Mesodermal cell (in vitro differentiated cells): ENCODE data around the gene BAHD1.

Source experiments
- H3K27ac ChIP-seq: 2 replicates; pipeline ENCODE4 v1.7.0; 2013; ENCODE audit warnings: mild to moderate bottlenecking, low read depth, low read length, moderate library complexity; ENCODE audit not compliant: severe bottlenecking
- H3K36me3 ChIP-seq: 2 replicates; pipeline ENCODE4 v1.7.1; 2013; ENCODE audit warnings: mild to moderate bottlenecking, low read length, moderate library complexity; ENCODE audit not compliant: control insufficient read depth, insufficient read depth
- H3K4me1 ChIP-seq: one replicate; pipeline ENCODE4 v1.7.1; 2013; ENCODE audit warnings: mild to moderate bottlenecking, low read length; ENCODE audit not compliant: insufficient read depth, control insufficient read depth, poor library complexity, severe bottlenecking
- H3K4me3 ChIP-seq: 2 replicates; pipeline ENCODE4 v1.7.0; 2013; ENCODE audit warnings: low read length, control low read depth, mild to moderate bottlenecking; ENCODE audit not compliant: insufficient read depth, poor library complexity, severe bottlenecking; ENCODE audit errors: extremely low read depth
- H3K9me3 ChIP-seq: 2 replicates; pipeline ENCODE4 v1.7.1; 2013; ENCODE audit warnings: mild to moderate bottlenecking, low read length, moderate library complexity; ENCODE audit not compliant: control insufficient read depth
- WGBS, 2 experiments: methylation state at CpG; one replicate each; pipeline ENCODE4 v1.1.5; 2013; ENCODE audit warnings: missing lambda C conversion rate in 2 of 2; ENCODE audit not compliant: insufficient coverage in 2 of 2; 5-methylcytosine and 5-hydroxymethylcytosine counted together

The BAHD1 gene

DNA sequence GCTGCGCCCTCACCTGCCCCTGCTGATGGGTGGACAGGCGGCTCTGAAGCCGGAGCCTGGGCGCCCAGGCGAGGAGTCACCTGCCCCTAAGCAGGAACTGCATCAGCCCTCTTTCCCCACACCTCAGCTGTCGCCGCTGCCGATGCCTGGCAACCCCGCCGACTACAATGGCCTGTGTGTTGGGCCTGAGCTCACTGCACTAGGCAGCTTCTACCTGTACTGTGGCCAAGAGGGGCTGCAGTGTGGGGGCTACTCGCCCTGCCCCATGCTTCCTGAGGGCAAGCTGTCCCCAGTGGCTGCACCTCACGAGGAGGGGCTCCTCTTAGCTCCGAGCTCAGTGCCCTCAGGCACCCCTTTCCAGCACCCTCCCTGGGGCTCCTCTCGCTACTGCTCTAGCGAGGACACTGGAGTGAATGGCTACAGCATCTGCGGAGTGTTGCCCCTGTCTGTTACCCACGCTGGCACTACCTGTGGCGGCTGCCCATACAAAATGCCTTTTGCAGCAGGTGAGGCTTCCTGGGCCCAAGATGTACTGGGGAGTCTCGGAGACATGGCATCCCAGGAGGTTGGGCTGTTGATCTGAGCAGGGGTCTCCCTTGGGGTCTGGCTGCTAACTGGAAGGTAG, 18.8 kb downstream of the BAHD1 start:
- WGBS, 2 experiments: 94 to 96% methylated on average over 11 to 19 of the region's 19 CpGs
- peaks cover 53% of the 10 kb centered on the region for H3K36me3 ChIP-seq
- H3K27ac ChIP-seq: no peak overlapping the region

DNA sequence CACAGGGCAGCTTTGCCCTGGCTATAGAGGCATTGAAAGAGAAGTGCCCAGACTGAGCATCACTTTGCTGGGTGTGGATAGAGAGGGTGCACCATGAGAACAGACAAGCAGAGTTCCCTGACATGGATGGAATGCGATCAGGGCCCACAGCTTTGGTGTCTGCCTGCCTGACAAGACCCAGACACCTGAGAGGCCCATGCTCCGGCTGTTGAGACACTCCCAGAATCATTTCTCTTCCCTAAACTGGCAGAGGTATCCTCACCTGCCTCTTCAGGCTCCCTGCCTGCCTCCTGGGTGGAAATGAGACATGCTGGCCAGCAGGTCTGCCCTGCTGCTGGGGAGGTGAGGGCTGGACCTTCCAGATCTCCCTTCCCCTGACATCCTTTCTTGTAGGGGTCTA, 19.7 kb downstream of the BAHD1 start:
- 83 to 94% methylated on average over 2 of the region's 2 CpGs for WGBS, 2 experiments
- H3K36me3 ChIP-seq: peaks cover 62% of the 10 kb centered on the region
- no peak overlapping the region for H3K4me3 ChIP-seq

More for the DNA sequence above, 18.8 kb downstream of the BAHD1 start:
- Histone ChIP-seq H3K9me3 (no peaks in the 10 kb centered on the region), H3K4me3 (no peak overlapping the region), H3K4me1 (peaks cover 18% of the 10 kb centered on the region)

DNA sequence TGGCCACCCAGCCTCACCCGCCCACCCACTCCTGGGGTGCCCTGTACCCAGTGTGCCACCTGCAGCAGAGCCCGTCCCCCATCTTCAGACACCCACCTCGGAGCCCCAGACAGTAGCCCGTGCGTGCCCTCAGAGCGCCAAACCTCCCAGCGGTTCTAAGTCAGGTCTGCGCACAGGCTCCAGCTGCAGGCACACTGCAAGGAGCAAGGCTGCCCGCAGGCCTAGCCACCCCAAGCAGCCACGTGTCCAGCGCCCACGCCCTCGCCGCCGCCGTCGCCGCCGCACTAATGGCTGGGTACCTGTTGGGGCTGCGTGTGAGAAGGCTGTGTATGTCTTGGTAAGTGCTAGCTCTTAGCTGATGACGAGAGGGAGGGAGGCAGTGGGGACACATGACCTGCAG, 21.2 kb downstream of the BAHD1 start:
- Histone ChIP-seq H3K36me3 (peaks cover 77% of the 10 kb centered on the region), H3K27ac (no peak overlapping the region)
- WGBS, 2 experiments: 92 to 95% methylated on average over 5 to 16 of the region's 21 CpGs

More for the DNA sequence above, 19.7 kb downstream of the BAHD1 start:
- H3K9me3 ChIP-seq: no peaks in the 10 kb centered on the region
- no peak overlapping the region for H3K27ac ChIP-seq
- H3K4me1 ChIP-seq: peaks cover 9% of the 10 kb centered on the region

DNA sequence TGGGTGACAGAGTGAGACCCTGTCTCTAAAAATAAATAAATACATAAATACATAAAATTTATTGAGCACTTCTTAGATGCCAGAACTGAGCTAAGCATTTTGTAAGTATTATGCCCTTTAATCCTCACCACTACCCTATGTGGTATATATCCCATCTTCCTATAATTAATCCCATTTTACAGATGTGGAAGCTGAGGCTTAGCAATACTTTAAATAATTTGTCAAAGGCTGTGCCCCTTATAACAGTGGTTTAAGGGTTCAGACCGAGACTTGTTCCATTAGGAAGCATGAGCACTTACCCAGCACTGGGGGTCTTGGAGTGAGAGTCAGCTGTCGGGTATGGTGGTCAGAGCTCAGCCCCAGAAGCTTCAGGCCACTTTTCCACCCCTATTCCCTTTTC, 22.5 kb downstream of the BAHD1 start:
- peaks cover 84% of the 10 kb centered on the region for H3K36me3 ChIP-seq

More for the DNA sequence above, 21.2 kb downstream of the BAHD1 start:
- Histone ChIP-seq H3K4me1 (no peaks in the 10 kb centered on the region), H3K4me3 (no peak overlapping the region), H3K9me3 (no peaks in the 10 kb centered on the region)

DNA sequence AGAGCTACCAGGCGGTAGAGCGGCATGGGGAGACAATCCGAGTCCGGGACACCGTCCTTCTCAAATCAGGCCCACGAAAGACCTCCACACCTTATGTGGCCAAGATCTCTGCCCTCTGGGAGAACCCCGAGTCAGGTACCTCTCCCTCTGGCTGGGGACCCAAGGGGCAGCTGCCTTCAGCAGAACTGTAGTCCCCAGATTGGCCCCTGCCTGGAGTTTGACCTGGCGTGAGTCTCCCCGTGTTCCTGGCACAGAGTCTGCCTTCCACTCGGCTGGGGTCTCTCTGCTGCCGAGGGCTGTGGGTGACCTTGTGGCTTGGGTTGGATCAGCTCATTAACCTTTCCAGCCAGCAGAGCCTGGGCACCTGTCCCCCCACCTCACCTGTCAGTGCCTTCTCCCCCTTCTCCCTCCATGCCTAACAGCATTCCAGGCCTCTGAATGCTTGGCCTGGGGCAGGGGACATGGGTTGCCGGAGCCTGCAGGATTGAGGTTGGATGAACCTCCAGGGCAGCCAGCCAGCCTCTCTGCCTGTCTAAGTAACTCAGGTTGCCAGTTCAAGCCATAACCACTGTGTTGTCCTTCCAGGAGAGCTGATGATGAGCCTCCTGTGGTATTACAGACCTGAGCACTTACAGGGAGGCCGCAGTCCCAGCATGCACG, 23.3 kb downstream of the BAHD1 start:
- Histone ChIP-seq H3K27ac (no peak overlapping the region), H3K4me3 (no peak overlapping the region), H3K4me1 (no peaks in the 10 kb centered on the region), H3K9me3 (no peaks in the 10 kb centered on the region), H3K36me3 (peaks cover 78% of the 10 kb centered on the region)
- 96 to 98% methylated on average over 6 to 11 of the region's 14 CpGs for WGBS, 2 experiments

More for the DNA sequence above, 22.5 kb downstream of the BAHD1 start:
- 96 to 100% methylated on average over 1 to 2 of the region's 2 CpGs for WGBS, 2 experiments
- Histone ChIP-seq H3K4me3 (no peak overlapping the region), H3K9me3 (no peaks in the 10 kb centered on the region), H3K4me1 (no peaks in the 10 kb centered on the region), H3K27ac (no peak overlapping the region)

DNA sequence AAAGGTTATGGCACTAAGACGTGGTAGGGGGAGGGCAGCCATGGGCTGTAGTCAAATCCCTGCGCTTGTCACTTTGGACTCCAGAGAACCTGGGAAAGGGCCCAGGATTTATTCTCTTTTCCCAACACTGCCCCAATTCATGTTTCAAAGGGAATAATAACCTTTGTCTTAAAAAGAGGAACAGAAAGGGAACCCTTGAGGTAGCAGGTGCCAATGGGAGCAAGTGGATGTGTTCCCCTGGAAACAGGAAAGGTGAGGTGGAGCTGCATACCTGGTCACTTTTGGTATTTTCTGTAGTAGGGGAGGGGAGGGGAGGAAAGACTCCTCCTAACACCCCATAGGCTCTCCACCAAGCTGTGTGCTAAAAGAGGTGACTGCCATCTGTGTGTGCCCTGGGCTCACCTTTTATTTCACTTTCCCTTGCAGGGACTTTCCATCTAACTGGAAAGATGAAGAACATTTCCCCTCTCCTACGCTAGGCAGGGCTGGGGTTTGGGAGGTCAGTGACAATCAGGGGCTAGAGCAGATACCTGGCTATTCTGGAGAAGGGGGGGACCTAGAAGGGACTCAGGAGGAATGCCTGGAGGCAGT, 23.9 kb downstream of the BAHD1 start:
- WGBS, 2 experiments: 100% methylated on average over 2 of the region's 3 CpGs; no CpG with 5 or more reads in 1 of the 2 experiments

DNA sequence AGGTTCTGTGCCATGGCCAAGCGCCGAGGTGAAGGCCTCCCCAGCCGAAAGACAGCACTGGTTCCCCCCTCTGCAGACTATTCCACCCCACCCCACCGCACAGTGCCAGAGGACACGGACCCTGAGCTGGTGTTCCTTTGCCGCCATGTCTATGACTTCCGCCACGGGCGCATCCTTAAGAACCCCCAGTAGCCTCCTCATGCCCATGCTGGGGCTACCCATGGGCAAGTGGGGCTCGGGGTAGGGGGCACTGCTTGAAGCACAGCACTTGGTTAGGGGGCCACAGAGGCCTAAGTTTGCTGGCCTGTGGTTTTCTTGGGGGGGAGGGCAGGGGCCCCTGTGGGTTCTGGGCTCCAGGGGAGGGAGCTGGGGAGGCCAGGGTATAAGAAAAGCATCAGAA, 25.2 kb downstream of the BAHD1 start:
- H3K36me3 ChIP-seq: peaks cover 65% of the 10 kb centered on the region

More for the DNA sequence above, 23.9 kb downstream of the BAHD1 start:
- no peaks in the 10 kb centered on the region for H3K9me3 ChIP-seq
- peaks cover 71% of the 10 kb centered on the region for H3K36me3 ChIP-seq
- no peak overlapping the region for H3K4me3 ChIP-seq
- H3K27ac ChIP-seq: no peak overlapping the region
- H3K4me1 ChIP-seq: peaks cover 3% of the 10 kb centered on the region

DNA sequence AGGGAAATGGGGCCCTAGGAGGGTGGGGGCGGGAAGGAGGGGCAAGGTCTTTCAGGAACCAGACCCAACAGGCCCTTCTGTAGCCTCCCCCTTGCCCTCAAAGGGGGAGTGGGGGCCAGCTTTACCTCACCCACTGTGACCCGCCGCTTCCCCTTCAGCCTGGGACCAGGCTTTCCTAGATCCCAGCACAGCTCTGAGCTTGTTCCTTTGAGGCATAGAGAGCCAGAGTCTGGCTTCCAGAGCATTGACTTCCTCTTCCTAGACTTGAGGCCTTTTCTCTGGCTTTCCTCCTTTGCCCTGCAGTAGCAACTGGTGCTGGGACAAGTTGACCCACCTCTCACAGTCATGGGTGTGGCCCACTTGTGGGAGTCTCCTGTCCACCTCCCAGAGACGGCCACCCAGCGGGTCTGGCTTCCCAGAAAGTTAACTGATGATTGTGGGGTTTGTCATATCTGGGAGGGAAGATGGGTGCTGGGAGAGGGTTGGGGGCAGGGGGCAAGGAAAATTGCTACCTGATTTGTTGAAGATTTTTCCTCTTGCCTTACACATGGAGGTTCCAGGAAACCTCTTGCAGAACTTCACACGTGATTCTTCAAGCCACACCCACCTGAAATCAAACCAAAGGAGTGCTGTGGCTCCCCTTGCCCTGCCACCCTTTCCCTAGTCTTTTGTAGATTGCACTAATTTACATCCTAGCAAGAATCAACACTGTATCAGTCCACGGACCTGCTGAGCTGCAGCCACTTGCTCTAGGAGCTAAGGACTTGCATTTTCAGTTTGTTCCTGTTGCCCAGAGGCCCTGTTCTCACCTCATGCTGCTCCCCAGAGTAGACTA, 25.9 kb downstream of the BAHD1 start:
- H3K9me3 ChIP-seq: no peaks in the 10 kb centered on the region
- WGBS, 2 experiments: 77 to 86% methylated on average over 4 to 6 of the region's 7 CpGs
- H3K4me1 ChIP-seq: peaks cover 9% of the 10 kb centered on the region
- peaks cover 63% of the 10 kb centered on the region for H3K36me3 ChIP-seq
- H3K4me3 ChIP-seq: no peak overlapping the region
- no peak overlapping the region for H3K27ac ChIP-seq

More for the DNA sequence above, 25.2 kb downstream of the BAHD1 start:
- Histone ChIP-seq H3K4me3 (no peak overlapping the region), H3K9me3 (no peaks in the 10 kb centered on the region), H3K4me1 (peaks cover 8% of the 10 kb centered on the region), H3K27ac (no peak overlapping the region)
- WGBS, 2 experiments: 97 to 99% methylated on average over 8 of the region's 10 CpGs

DNA sequence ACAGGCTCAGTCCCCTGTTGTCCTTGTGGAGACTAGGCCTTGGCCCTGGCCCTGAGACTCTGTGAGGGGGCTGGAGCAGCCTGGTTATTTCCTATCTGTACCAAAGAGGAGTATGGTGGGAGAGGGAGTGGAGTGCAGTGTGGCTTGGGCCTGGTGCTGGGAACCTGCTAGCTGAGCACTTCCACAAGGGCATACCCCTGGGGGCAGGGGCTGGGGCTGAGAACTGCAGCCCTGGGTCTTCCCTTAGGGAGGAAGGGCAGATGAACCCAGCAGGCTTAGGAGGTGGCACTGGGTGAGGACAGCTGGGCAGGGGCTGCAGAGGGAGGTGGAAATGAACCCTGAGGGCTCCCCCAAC, 26.5 kb downstream of the BAHD1 start:
- H3K4me3 ChIP-seq: no peak overlapping the region
- H3K36me3 ChIP-seq: peaks cover 60% of the 10 kb centered on the region
- peaks cover 15% of the 10 kb centered on the region for H3K4me1 ChIP-seq
- H3K9me3 ChIP-seq: no peaks in the 10 kb centered on the region
- H3K27ac ChIP-seq: no peak overlapping the region

DNA sequence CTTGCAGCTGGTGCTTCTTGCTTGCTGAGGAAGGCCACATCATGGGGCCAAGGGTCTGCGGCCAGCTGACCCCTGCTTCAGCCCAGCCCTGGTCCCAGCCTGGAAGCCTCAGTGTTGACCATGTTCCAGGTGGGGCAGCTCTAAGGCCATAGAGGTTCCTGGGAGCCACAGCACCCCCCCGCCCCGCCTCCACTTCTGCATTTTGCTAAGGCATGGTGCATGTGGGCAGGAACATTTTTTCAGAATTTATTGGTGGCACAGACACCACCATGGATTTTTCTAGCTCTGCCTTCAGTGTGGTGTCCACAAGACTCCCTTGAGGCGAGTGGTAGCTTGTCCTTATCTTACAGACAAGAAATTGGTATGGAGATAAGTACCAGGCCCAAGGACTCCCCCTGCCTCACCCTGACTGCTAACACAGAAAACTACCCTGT, 28.2 kb downstream of the BAHD1 start:
- H3K36me3 ChIP-seq: peaks cover 53% of the 10 kb centered on the region
- no peak overlapping the region for H3K4me3 ChIP-seq
- H3K4me1 ChIP-seq: peaks cover 15% of the 10 kb centered on the region
- no peak overlapping the region for H3K27ac ChIP-seq
- no peaks in the 10 kb centered on the region for H3K9me3 ChIP-seq
- 94 to 95% methylated on average over 3 to 4 of the region's 4 CpGs for WGBS, 2 experiments
